PFSK-1 (cell line): ENCODE results near the gene NHLRC1.

Source experiments
- FOXP2 ChIP-seq: optimal IDR thresholded peaks from 2 replicates; pipeline ENCODE3; 2011; ENCODE audit warnings: borderline replicate concordance, control low read depth, inconsistent platforms; ENCODE audit not compliant: insufficient read depth; ENCODE audit errors: extremely low read length, extremely low read depth
- POLR2AphosphoS5 ChIP-seq: IDR thresholded peaks from 2 replicates; pipeline ENCODE4 v1.6.1; 2012; ENCODE audit warnings: low read depth, mild to moderate bottlenecking, control low read depth, low read length, moderate library complexity
- REST ChIP-seq, 2 experiments: IDR thresholded peaks; 2 replicates each; pipeline versions ENCODE4 v1.6.1 to v1.8.0; 2011 to 2012; ENCODE audit warnings: low read depth in 2 of 2, low read length in 2 of 2, control low read depth in 1 of 2, inconsistent platforms in 1 of 2, mild to moderate bottlenecking in 1 of 2, moderate library complexity in 1 of 2; ENCODE audit not compliant: insufficient read depth in 1 of 2
- SIN3A ChIP-seq: IDR thresholded peaks from 2 replicates; pipeline ENCODE4 v1.6.1; 2012; ENCODE audit warnings: mild to moderate bottlenecking, low read length, moderate library complexity, borderline replicate concordance; ENCODE audit not compliant: insufficient read depth
- TAF1 ChIP-seq: IDR thresholded peaks from 2 replicates; pipeline ENCODE4 v1.6.1; 2012; ENCODE audit warnings: low read length, control low read depth, borderline replicate concordance; ENCODE audit not compliant: insufficient read depth

NHLRC1 gene

GRCh38 chr6:18117136-18117535 is 5.3 kb downstream of the NHLRC1 start:
- TF ChIP-seq SIN3A (no peak), REST (IDR thresholded peaks at IDR 0.05; ENCODE audit: insufficient read depth in 1 of 2, low read depth in 2 of 2, low read length in 2 of 2) (no peak), FOXP2 (no peak), TAF1 (no peak), POLR2AphosphoS5 (no peak)

GRCh38 chr6:18115356-18115755 is 7.1 kb downstream of the NHLRC1 start:
- TF ChIP-seq SIN3A = no peak
- TF ChIP-seq TAF1 = no peak
- no peak for TF ChIP-seq FOXP2
- TF ChIP-seq REST (IDR thresholded peaks at IDR 0.05; ENCODE audit: insufficient read depth in 1 of 2, low read depth in 2 of 2, low read length in 2 of 2) = no peak
- TF ChIP-seq POLR2AphosphoS5 = no peak

- no peak for TF ChIP-seq SIN3A
- TF ChIP-seq REST (IDR thresholded peaks at IDR 0.05; ENCODE audit: insufficient read depth in 1 of 2, low read depth in 2 of 2, low read length in 2 of 2) = no peak
- TF ChIP-seq FOXP2 = no peak
- no peak for TF ChIP-seq TAF1
- TF ChIP-seq POLR2AphosphoS5 = no peak
Measured at GRCh38 chr6:18110162-18110561, 12.3 kb downstream of the NHLRC1 start.

GRCh38 chr6:18107061-18107460 is 15.4 kb downstream of the NHLRC1 start:
- TF ChIP-seq REST (IDR thresholded peaks at IDR 0.05; ENCODE audit: insufficient read depth in 1 of 2, low read depth in 2 of 2, low read length in 2 of 2) (no peak), SIN3A (no peak), TAF1 (no peak), POLR2AphosphoS5 (no peak), FOXP2 (no peak)
